Activated T-cell treated with anti-CD3 and anti-CD28 coated beads for 1 hour (primary cell): ENCODE results near the gene PCDH9.

Experiments
- DNase-seq: peaks from one replicate; pipeline ENCODE4 v3.0.0-alpha.2; 2020; ENCODE audit warnings: low read depth

Gene PCDH9

DNA sequence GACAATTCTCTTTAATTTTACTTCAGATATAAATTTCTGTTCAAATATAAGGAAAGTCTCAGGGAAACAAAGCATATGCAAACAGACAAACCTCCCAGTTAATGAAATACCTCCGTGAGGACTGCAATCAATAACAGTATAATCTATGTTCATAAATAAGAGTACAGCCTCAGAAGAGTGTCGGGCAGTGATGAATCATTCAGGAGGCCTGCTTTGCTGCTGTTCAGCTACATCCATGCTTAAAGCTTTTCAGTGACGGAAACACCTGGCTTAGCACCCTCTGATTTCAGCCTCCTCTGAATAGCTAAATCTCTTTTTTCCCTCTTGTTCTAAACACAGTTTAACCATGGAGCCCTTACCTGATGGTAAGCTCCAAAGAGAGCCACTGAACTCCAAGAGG, 69.0 kb downstream of the PCDH9 start:
- no peak for DNase-seq

DNA sequence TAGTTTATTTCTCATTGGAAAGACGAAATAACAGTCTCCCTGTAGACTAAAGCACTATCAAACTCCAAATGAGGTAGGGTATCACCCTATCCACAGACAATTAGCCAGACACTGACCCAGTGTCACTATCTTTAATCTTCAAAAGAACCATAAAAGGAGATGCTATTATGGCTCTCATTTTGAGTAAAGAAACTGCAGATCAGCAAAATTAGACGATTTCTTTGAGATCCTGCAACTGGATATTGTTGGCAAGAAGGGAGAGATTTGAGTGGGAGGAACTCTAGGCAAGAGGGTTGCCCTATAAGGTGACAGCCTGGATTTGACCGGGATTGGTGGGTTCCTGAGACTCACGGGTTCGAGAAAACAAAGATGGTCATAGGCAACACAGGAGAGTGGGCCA, 71.2 kb downstream of the PCDH9 start:
- no peak for DNase-seq

- no peak for DNase-seq
Observed at GRCh38 chr13:67156723-67157060, 73.4 kb downstream of the PCDH9 start.

DNA sequence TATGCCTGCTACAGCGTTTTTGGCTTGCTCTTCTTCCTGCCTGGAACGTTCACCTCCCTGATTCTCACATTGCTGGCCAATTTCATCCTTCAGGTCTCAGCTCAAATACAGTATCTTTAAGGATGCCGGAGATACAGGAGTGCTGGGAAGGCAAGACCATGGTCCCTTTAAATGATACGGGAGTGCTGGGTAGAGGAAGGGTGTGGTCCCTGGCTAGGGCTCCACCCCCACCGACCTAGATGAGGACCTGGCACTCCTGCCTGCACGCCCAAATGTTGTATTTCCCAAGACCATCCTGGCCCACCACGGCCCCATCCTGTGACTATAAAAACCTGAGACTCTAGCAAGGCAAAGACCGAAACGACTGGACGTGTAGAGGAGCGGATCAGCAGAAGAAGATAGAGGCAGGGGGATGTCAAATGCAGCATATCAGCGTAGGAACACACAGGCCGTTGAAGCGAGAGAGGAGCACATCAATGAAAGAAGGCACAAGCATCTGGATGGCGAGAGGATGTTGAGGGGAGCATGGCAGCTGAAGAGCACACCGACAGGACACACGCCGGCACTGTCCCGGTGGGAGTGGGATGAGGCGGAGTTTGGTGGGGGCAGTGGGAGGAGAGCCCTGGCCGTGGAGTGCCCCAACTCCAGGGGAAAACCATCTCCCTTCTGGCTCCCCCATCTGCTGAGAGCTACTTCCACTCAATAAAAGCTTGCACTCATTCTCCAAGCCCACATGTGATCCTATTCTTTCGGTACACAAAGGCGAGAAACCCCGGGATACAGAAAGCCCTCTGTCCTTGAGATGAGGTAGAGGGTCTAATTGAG, 74.0 kb downstream of the PCDH9 start:
- no peak for DNase-seq

- no peak for DNase-seq
Observed at GRCh38 chr13:67152085-67152484, 78.1 kb downstream of the PCDH9 start.

DNA sequence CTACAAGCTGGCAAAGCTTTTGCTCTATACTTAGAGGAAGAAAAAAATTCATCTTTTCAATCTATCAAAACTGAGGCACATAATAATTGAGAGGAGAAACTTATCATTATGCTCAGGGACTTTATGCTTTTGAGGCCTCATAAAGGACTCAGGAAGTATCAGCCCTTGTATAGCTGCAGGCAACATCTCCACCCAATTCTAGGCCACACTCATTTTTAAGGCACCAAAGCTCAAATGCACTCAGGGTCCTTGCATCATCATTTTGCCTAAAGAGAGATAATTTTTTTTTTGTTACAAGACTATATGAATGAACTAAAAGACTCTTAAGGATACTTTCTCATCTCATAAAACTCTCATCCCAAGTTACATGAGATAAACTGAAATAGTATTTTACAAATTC, 78.5 kb downstream of the PCDH9 start:
- no peak for DNase-seq

GRCh38 chr13:67150608-67151007, 79.5 kb downstream of the PCDH9 start:
- DNase-seq = no peak

DNA sequence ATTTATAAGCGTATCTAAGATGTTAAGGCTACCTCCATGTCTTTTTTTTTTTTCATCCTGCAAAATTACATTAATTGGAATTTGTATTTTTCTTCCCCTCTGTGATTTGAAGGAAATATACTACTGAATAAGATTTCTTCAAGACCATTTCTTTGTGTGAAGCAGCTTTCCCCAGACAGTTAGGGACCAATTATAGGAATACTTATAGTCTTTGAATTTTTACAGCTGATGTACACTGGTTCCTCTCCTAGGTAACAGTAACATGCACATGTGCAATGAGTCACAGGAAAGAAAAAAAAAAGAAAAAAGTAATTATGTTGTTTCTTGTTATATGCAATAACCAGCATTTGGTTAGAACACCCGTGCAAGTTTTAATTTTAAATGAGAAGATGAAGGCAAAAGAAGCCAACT, 82.0 kb downstream of the PCDH9 start:
- no peak for DNase-seq

GRCh38 chr13:67147342-67148133, 82.6 kb downstream of the PCDH9 start:
- no peak for DNase-seq

GRCh38 chr13:67146523-67147130, 83.5 kb downstream of the PCDH9 start:
- no peak for DNase-seq

GRCh38 chr13:67145950-67146349, 84.2 kb downstream of the PCDH9 start:
- no peak for DNase-seq

DNA sequence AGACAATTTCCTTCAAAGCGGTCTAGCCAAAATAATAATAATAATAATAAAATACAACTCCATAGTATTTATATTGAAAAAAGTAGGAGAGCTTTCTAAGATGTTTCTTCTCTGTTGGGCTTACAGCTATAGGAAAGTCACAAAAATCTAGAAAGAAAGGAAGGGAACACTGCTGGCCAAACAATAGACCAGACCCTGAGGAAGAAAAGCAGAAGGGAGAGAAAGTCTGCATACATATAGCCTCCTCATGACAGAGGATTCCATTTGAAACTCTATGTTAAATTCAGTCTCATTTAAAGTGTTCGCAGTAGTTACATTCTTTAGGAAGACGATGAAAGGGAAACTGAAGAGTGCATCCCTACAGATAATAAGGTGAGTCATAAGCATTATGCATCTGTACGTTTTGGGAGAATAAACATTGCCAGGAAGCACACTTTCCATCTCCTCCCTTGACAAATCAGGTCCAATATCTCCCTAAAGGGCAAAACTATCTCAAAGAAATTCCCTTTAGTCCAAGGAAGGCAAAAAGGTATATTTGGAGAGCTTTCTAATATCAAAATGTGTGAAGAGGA, 86.5 kb downstream of the PCDH9 start:
- DNase-seq = no peak

GRCh38 chr13:67140006-67140405, 90.1 kb downstream of the PCDH9 start:
- no peak for DNase-seq

DNA sequence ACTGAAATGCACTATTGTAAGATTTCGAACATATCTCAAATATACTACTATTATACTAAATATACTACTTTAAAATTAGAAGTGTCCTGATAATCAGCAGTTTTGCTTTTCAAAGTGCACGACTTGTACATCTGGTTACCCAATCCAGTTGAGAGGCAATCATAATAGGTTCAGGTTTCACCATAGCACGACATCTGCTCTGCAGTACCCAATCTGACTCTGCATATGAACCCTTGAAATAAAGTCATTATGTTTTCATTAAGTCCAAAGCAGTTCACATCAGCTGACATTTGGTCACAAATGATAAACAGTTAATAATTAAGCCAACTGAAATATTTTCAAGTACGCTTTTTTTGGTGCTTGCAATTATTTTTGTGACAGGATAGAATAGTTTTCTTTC, 90.6 kb downstream of the PCDH9 start:
- no peak for DNase-seq

GRCh38 chr13:67138970-67139369, 91.2 kb downstream of the PCDH9 start:
- no peak for DNase-seq

- no peak for DNase-seq
Observed at GRCh38 chr13:67137044-67137735, 92.9 kb downstream of the PCDH9 start.

DNA sequence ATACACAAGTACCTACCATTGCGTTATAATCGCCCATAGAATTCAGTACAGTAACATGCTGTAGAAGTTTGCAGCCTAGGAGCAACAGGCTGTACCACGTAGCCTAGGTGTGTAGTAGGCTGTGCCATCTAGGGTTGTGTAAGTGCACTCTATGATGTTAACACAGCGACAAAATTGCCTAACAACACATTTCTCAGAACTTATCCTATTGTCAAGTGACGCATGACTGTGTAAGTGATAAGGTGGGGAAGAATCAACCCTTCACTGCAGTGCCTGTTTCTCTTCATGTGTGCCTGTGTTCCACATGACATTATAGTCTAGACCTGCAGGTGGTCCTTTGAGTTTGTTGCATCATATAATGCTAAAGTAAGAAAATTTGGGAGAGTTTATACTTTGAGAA, 94.0 kb downstream of the PCDH9 start:
- DNase-seq = no peak

DNA sequence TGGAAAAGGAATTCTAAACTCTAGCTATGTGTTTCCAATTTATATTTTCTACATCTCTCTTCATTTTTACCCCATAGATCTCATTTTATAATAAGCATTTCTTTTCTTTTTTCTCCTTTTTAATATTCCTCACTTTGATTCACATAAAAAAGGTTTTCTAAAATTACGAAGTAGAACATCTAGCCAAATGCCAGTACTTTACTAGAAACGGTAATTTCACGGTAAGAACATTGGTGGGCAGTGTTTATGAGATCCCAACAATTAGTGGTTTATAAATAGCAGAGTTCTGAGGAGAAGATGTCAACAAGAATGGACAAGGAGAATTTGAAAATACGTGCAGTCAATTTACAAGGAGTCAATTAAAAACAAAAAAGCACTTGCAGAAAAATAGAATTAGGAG, 94.8 kb downstream of the PCDH9 start:
- no peak for DNase-seq

DNA sequence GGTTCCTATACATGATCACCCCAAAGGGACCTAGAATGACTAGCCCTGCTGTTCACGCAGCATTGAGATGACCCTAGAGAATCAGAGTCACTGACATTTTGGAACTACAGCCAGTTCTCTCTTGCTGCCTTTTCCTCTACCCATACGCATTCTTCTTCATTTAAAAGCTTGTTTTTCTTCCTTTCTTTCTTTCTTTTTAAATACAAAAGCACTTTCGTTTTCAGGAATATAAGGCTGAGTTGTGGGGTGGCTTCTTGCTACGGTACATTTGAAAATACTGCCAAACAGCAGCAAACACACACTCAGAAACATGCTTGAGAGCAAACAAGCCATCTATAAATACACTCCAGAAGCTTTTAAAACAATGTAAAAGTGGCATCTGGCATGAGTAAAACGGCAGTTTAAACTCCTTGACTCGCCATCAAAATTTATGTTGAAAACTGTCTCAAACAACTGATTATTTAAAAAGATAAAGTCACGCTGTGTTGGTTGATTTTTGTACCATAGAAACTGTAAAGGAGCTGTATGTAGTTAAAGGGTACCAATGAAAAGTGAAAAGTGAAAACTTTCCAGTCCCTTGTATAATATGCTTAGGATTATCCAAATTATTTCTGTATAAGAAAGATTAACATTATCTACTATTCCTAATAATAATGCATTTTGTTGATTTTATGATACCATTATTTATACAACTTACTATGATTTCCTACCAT, 95.6 kb downstream of the PCDH9 start:
- no peak for DNase-seq

GRCh38 chr13:67133476-67133875, 96.7 kb downstream of the PCDH9 start:
- DNase-seq = no peak

- DNase-seq = no peak
Observed at GRCh38 chr13:67131393-67131792, 98.7 kb downstream of the PCDH9 start.

DNA sequence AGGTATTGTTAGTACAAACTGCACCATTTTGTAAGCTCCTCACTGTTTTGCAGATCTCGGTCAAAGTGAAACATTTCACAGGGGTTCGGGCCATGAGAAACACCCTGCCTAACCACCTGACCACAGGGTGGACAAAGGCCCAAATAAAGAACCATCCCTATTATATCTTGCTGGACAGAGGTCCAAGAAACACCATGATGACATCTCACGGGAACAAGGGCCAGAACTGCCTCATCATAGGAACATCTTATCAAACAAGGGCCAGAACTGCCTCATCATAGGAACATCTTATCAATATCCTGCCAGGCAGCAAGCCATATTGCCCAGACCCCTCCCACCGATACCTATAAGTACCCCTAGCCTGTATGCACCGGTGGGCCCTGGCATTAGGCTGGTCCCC, 99.7 kb downstream of the PCDH9 start:
- DNase-seq = no peak
